OCI-LY1 (cell line): ENCODE measurements around the gene SORBS2.

Experiments used
- H2AFZ ChIP-seq: fragments of 200-600 bp; sonication (generic), shearing (Covaris generic); 2 replicates; pipeline ENCODE4 v1.6.0; 2014; ENCODE audit warnings: antibody characterized with exemption, mild to moderate bottlenecking, low read length
- H3F3A ChIP-seq: fragments of 200-600 bp; sonication (generic), shearing (Covaris generic); 2 replicates; pipeline ENCODE4 v1.6.0; 2014; ENCODE audit warnings: mild to moderate bottlenecking, antibody characterized with exemption, low read length, moderate library complexity; ENCODE audit not compliant: insufficient read depth
- H3K27ac ChIP-seq: fragments of 200-600 bp; sonication (generic); 2 replicates; pipeline ENCODE4 v1.5.1; 2014; ENCODE audit warnings: low read length, mixed run types, mild to moderate bottlenecking, low read depth; ENCODE audit not compliant: poor library complexity, severe bottlenecking
- H3K27me3 ChIP-seq: fragments of 200-600 bp; sonication (generic); 2 replicates; pipeline ENCODE4 v1.6.0; 2014; ENCODE audit warnings: antibody characterized with exemption, mild to moderate bottlenecking, low read length, moderate library complexity; ENCODE audit not compliant: insufficient read depth
- H3K36me3 ChIP-seq: fragments of 200-600 bp; sonication (generic); 2 replicates; pipeline ENCODE4 v1.6.1; 2014; ENCODE audit warnings: mild to moderate bottlenecking, antibody characterized with exemption, low read length, moderate library complexity, mixed read lengths; ENCODE audit not compliant: insufficient read depth
- H3K4me1 ChIP-seq: fragments of 200-600 bp; sonication (generic); 2 replicates; pipeline ENCODE4 v1.5.1; 2014; ENCODE audit warnings: mild to moderate bottlenecking, low read length, moderate library complexity; ENCODE audit not compliant: insufficient read depth, severe bottlenecking
- H3K4me2 ChIP-seq: fragments of 200-600 bp; sonication (generic), shearing (Covaris generic); 2 replicates; pipeline ENCODE4 v1.6.1; 2014; ENCODE audit warnings: low read length
- H3K4me3 ChIP-seq: fragments of 200-600 bp; sonication (generic); 2 replicates; pipeline ENCODE4 v1.5.1; 2014; ENCODE audit warnings: low read length, low read depth, mild to moderate bottlenecking, mixed read lengths; ENCODE audit not compliant: poor library complexity, severe bottlenecking
- H3K79me2 ChIP-seq: fragments of 200-600 bp; shearing (Covaris generic); 2 replicates; pipeline ENCODE4 v1.6.1; 2016; ENCODE audit warnings: mixed run types, low read length, mixed read lengths; ENCODE audit not compliant: insufficient read depth
- H3K9ac ChIP-seq: fragments of 200-600 bp; sonication (generic), shearing (Covaris generic); 2 replicates; pipeline ENCODE4 v1.6.1; 2014; ENCODE audit warnings: mild to moderate bottlenecking, low read length, mixed read lengths
- H3K9me2 ChIP-seq: fragments of 200-600 bp; sonication (generic), shearing (Covaris generic); 2 replicates; pipeline ENCODE4 v1.6.1; 2014; ENCODE audit warnings: low read depth, mild to moderate bottlenecking, low read length, mixed read lengths
- H3K9me3 ChIP-seq: fragments of 200-600 bp; shearing (Covaris generic); 2 replicates; pipeline ENCODE4 v1.6.1; 2014; ENCODE audit warnings: low read length, mixed read lengths
- H4K20me1 ChIP-seq: fragments of 200-600 bp; sonication (generic), shearing (Covaris generic); 2 replicates; pipeline ENCODE4 v1.6.0; 2016; ENCODE audit warnings: mild to moderate bottlenecking, low read length; ENCODE audit not compliant: insufficient read depth
- CTCF ChIP-seq: fragments of 200-600 bp; sonication (generic), shearing (Covaris generic); IDR thresholded peaks from 2 replicates; pipeline ENCODE4 v1.5.1; 2017; ENCODE audit warnings: mild to moderate bottlenecking, antibody characterized with exemption, low read length, moderate library complexity, mixed read lengths
- EZH2 ChIP-seq: fragments of 200-600 bp; sonication (generic), shearing (Covaris generic); IDR thresholded peaks from 2 replicates; pipeline ENCODE4 v1.8.0; 2017; ENCODE audit warnings: borderline replicate concordance, mixed run types, mild to moderate bottlenecking, antibody characterized with exemption, low read length, moderate library complexity, mixed read lengths

Gene SORBS2

GRCh38 chr4:185625503-185625902, 186.5 kb downstream of the SORBS2 start:
- Histone ChIP-seq H3K27me3 (no peaks in the 10 kb centered on the region), H3K9me2 (no peaks in the 10 kb centered on the region), H3K4me2 (no peak overlapping the region), H3F3A (no peaks in the 10 kb centered on the region), H3K4me1 (no peaks in the 10 kb centered on the region), H4K20me1 (no peaks in the 10 kb centered on the region), H3K9me3 (no peaks in the 10 kb centered on the region), H3K9ac (no peak overlapping the region), H3K27ac (no peak overlapping the region), H3K36me3 (peaks cover 59% of the 10 kb centered on the region), H3K79me2 (no peaks in the 10 kb centered on the region), H2AFZ (no peak overlapping the region), H3K4me3 (no peak overlapping the region)
- no peak for TF ChIP-seq CTCF
- TF ChIP-seq EZH2, result no peak

GRCh38 chr4:185624259-185624589, 187.8 kb downstream of the SORBS2 start:
- Histone ChIP-seq H3K27ac (no peak overlapping the region), H3K4me2 (no peak overlapping the region), H4K20me1 (no peaks in the 10 kb centered on the region), H3K4me3 (no peak overlapping the region), H3K79me2 (no peaks in the 10 kb centered on the region), H3K9me3 (no peaks in the 10 kb centered on the region), H2AFZ (no peak overlapping the region), H3K27me3 (no peaks in the 10 kb centered on the region), H3K4me1 (no peaks in the 10 kb centered on the region), H3K36me3 (peaks cover 70% of the 10 kb centered on the region), H3K9ac (no peak overlapping the region), H3F3A (no peaks in the 10 kb centered on the region), H3K9me2 (no peaks in the 10 kb centered on the region)
- TF ChIP-seq EZH2 (no peak), CTCF (no peak)

- no peak overlapping the region for H3K27ac ChIP-seq
- H3K9ac ChIP-seq, result no peak overlapping the region
- H3K36me3 ChIP-seq, result peaks cover 70% of the 10 kb centered on the region
- H3K79me2 ChIP-seq, result no peaks in the 10 kb centered on the region
- H3K4me3 ChIP-seq, result no peak overlapping the region
- H3K27me3 ChIP-seq, result no peaks in the 10 kb centered on the region
- TF ChIP-seq EZH2 (no peak), CTCF (no peak)
- H4K20me1 ChIP-seq, result no peaks in the 10 kb centered on the region
- H3K9me3 ChIP-seq, result no peaks in the 10 kb centered on the region
- H3F3A ChIP-seq, result no peaks in the 10 kb centered on the region
- H2AFZ ChIP-seq, result no peak overlapping the region
- no peaks in the 10 kb centered on the region for H3K9me2 ChIP-seq
- no peaks in the 10 kb centered on the region for H3K4me1 ChIP-seq
- no peak overlapping the region for H3K4me2 ChIP-seq
Measured at GRCh38 chr4:185623444-185624258, 188.3 kb downstream of the SORBS2 start.
